ENCODE data around the gene LHPP.

The LHPP gene

DNA sequence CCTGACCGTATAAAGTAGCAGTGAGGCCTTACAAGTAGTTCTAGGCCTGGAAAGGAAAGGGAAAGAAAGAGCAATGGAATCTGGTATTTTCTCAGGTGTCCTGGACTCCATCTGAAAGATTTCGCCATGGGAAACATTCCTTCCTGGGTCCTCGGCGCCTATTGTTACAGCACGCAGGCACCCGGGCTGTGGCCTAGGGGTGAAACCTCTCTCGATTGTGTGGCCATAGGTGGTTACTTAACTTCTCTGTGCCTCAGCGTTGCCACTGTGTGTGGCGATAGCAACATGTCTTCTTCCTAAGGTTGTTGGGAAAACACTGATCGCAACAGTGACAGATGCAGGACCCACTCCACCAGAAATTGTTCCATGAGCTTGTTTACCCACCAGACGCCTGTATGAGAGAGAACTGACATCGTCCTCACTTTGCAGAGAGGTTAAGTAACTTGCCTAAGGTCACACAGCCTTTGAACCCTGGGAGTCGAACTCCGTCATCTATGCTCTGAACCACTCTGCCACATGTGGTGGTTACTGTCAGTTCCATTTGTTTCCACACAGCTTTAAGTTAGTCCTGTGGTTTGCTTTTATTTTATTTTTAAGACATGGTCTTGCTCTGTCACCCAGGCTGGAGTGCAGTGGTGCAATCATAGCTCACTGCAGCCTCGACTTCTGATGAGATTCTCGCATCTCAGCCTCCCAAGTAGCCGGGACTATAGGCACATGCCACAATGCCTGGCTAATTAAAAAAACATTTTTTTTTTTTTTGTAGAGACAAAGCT lies 73.4 kb downstream of the LHPP start:
- Histone ChIP-seq H3K27me3 (replicated peaks; ENCODE audit: control insufficient read depth, insufficient read depth, low read length) (no peaks in the 10 kb centered on the region), H3K4me3 (replicated peaks; ENCODE audit: low read depth, low read length) (no peak overlapping the region), H3K36me3 (ENCODE audit: control insufficient read depth, insufficient read depth, low read length) (no peaks in the 10 kb centered on the region)
- no peak for DNase-seq (ENCODE audit: extremely low read depth, insufficient read length)
- TF ChIP-seq, protein P1, sequence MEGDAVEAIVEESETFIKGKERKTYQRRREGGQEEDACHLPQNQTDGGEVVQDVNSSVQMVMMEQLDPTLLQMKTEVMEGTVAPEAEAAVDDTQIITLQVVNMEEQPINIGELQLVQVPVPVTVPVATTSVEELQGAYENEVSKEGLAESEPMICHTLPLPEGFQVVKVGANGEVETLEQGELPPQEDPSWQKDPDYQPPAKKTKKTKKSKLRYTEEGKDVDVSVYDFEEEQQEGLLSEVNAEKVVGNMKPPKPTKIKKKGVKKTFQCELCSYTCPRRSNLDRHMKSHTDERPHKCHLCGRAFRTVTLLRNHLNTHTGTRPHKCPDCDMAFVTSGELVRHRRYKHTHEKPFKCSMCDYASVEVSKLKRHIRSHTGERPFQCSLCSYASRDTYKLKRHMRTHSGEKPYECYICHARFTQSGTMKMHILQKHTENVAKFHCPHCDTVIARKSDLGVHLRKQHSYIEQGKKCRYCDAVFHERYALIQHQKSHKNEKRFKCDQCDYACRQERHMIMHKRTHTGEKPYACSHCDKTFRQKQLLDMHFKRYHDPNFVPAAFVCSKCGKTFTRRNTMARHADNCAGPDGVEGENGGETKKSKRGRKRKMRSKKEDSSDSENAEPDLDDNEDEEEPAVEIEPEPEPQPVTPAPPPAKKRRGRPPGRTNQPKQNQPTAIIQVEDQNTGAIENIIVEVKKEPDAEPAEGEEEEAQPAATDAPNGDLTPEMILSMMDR (IDR thresholded peaks at IDR 0.05; ENCODE audit: insufficient read depth, low read length, poor library complexity, severe bottlenecking), result no peak

DNA sequence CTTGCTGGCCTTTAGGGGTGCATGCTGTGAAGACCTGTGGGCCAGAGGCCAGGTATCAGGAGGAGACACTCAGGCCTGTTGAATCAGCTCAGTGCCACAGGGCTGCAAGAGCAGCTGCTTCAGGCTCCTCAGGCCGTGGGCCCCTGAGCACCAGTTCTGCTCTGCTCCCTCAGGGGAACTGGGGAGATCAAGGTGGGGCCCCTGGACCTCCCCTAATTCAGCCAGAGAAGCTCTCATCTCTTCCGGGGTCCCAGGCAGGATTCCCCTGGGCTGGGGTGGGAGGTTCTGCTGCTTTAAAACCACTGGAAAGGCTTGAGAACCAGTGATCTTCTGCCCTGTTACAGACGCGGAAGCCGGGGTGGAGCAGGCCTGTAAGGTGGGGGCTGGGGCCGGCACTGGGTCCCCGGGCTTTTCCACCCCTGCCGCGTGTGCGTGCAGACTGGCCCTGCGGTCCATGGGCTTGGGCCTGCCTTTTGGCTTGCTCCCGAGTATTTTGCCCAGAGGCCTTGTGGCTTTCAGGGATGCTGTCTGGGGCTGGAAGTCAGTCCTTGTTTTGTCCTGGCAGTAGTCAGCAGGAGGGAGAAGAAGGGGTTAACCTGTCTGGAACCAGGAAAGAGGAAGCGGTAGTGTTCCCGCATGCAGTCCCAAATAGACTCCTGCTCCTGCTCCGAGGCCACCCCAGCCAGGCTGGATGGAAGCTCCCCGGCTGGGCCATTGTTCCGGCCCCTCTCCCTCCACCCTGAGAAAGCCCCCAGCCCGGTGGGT lies 74.3 kb downstream of the LHPP start:
- Histone ChIP-seq H3K4me3 (replicated peaks; ENCODE audit: low read depth, low read length) (no peak overlapping the region), H3K27me3 (replicated peaks; ENCODE audit: control insufficient read depth, insufficient read depth, low read length) (no peaks in the 10 kb centered on the region), H3K36me3 (ENCODE audit: control insufficient read depth, insufficient read depth, low read length) (no peaks in the 10 kb centered on the region)
- TF ChIP-seq, protein P1 (IDR thresholded peaks at IDR 0.05; ENCODE audit: insufficient read depth, low read length, poor library complexity, severe bottlenecking), result no peak
- peak; percentile 34 for DNase-seq (ENCODE audit: extremely low read depth, insufficient read length)

DNA sequence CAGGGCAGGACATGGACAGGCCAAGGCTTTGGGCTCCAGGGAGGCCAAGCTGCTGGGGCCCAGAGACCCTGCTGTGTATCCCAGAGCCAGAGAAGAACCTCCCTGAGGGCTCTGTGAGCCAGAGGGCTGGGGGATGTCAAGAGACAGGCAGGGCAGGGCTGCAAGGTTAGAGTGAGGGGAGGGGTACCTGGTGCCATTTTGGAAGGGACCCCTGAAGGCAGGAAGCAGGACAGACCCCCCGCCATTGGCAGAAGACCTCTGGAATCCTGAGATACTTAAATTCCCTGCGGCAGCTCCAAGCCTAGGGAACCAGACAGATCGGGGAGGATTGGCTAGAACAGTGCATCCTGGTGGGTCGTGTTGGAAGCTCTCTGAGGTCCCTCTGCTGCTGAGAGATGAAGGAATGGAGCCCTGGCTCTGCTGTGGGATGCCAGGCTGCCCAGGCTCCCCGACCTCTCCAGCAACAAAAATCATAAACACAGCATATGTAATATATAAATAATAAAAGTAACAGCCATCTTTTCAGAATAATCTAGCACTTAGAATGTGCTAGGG lies 75.0 kb downstream of the LHPP start:
- no peak for DNase-seq (ENCODE audit: extremely low read depth, insufficient read length)
- no peaks in the 10 kb centered on the region for H3K36me3 ChIP-seq (ENCODE audit: control insufficient read depth, insufficient read depth, low read length)
- TF ChIP-seq, protein P1 (IDR thresholded peaks at IDR 0.05; ENCODE audit: insufficient read depth, low read length, poor library complexity, severe bottlenecking), result no peak
- H3K4me3 ChIP-seq (replicated peaks; ENCODE audit: low read depth, low read length), result no peak overlapping the region
- H3K27me3 ChIP-seq (replicated peaks; ENCODE audit: control insufficient read depth, insufficient read depth, low read length), result no peaks in the 10 kb centered on the region

DNA sequence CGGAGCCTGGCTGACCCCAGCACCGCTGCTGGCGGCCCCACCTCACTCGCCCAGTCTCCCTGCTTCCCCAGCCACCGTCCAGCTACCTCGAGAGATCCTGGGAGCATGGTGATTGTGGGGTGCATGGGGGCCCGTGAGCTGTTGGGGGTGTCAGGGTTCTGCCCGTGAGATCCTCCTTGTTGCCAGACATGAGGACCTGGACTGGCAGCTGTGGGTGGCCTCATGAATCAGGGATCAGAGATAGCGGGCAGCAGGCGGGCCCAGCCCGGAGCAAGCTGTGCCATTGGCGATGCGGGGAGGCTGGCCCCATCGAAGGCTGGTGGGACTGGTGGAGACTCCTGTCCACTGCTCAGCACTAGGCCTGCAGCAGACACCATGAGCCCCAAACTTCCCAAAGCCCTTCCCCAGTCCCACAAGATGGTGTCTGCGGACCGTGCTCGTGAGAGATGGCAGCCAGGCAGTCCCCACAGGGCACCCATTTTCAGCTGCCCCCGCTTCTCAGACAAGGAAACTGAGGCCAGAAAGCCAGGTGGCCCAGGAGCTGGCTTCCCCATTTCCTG lies 75.6 kb downstream of the LHPP start:
- DNase-seq (ENCODE audit: extremely low read depth, insufficient read length), result no peak
- no peak overlapping the region for H3K4me3 ChIP-seq (replicated peaks; ENCODE audit: low read depth, low read length)
- no peaks in the 10 kb centered on the region for H3K27me3 ChIP-seq (replicated peaks; ENCODE audit: control insufficient read depth, insufficient read depth, low read length)
- no peaks in the 10 kb centered on the region for H3K36me3 ChIP-seq (ENCODE audit: control insufficient read depth, insufficient read depth, low read length)
- TF ChIP-seq, protein P1 (IDR thresholded peaks at IDR 0.05; ENCODE audit: insufficient read depth, low read length, poor library complexity, severe bottlenecking), result no peak

DNA sequence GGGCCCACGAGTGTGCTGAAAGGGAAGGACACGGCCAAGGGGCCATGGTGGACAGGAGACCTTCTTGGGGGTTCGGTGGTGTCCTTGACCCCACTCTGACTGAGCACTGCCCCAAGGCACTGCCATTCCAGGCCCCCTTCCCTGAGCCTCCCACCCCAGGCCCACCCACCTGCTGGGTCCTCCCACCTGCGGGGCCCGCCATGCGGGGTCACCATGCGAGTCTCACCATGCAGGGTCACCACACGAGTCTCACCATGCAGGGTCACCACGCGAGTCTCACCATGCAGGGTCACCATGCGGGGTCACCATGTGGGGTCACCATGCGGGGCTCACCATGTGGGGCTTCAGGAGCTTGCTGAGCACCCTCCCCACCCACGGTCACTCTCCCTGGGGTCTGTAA lies 76.3 kb downstream of the LHPP start:
- TF ChIP-seq, protein P1 (IDR thresholded peaks at IDR 0.05; ENCODE audit: insufficient read depth, low read length, poor library complexity, severe bottlenecking), result no peak
- DNase-seq (ENCODE audit: extremely low read depth, insufficient read length), result no peak
- H3K36me3 ChIP-seq (ENCODE audit: control insufficient read depth, insufficient read depth, low read length), result no peaks in the 10 kb centered on the region
- H3K4me3 ChIP-seq (replicated peaks; ENCODE audit: low read depth, low read length), result no peak overlapping the region
- no peaks in the 10 kb centered on the region for H3K27me3 ChIP-seq (replicated peaks; ENCODE audit: control insufficient read depth, insufficient read depth, low read length)
